SK-N-SH treated with all-trans-retinoic acid at 6 μM for 48 hours (cell line): ENCODE measurements around the gene NINL.

Experiments
- PATZ1 ChIP-seq: fragments of 250-450 bp; sonication (Bioruptor Pico); IDR thresholded peaks from 2 replicates; pipeline ENCODE4 v1.8.0; 2020; ENCODE audit warnings: mild to moderate bottlenecking, moderate library complexity, borderline replicate concordance
- ZFP3 ChIP-seq: fragments of 250-450 bp; sonication (Bioruptor Pico); IDR thresholded peaks from 2 replicates; pipeline ENCODE4 v1.5.0; 2020; ENCODE audit warnings: mild to moderate bottlenecking, moderate library complexity

DNA sequence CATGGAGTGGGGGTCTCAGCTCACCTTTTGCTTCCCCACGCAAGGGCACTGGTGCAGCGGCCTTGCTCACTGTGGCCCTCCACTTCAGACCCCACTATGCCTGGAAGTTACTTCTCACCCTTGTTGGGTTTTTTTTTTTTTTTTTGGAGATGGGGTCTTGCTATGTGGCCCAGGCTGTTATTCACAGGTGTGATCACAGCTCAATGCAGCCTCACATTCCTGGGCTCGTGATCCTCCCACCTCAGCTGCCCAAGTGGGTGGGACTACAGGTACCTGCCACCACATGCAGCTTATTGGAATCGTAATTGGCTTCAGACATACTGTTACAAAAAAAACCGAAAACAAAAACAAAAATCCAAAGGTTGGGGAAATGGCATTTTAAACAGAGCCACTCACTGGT lies 32.4 kb downstream of the NINL start:
- TF ChIP-seq PATZ1 (CRISPR knock-in tag) = no peak
- no peak for TF ChIP-seq ZFP3 (CRISPR knock-in tag)
